Liver (tissue), 9 donors: Measurements from ENCODE around the gene HSH2D. TPM values are rescaled to one million over a fixed set of nuclear protein-coding genes. Genes with fewer than 3 reads are reported as not detected.

Experiments
- DNase-seq: peaks from one replicate; pipeline ENCODE4 v3.0.0-alpha.2; 2017; ENCODE audit warnings: low spot score
- H3K27ac ChIP-seq, 2 donors: one replicate each; pipeline ENCODE4 v1.7.0; 2013; ENCODE audit warnings: inconsistent platforms in 2 of 2, low read length in 2 of 2, control low read depth in 1 of 2, low read depth in 1 of 2, mild to moderate bottlenecking in 1 of 2
- H3K27me3 ChIP-seq, 4 donors: one replicate each; pipeline versions ENCODE4 v1.6.1 to v1.7.0; 2013; ENCODE audit warnings: low read length in 3 of 4, inconsistent platforms in 1 of 4, mild to moderate bottlenecking in 1 of 4, moderate library complexity in 1 of 4; ENCODE audit not compliant: control insufficient read depth in 4 of 4, insufficient read depth in 4 of 4
- H3K36me3 ChIP-seq, 4 donors: one replicate each; pipeline versions ENCODE4 v1.6.1 to v1.7.0; 2013; ENCODE audit warnings: low read length in 3 of 4, mild to moderate bottlenecking in 3 of 4, low read depth in 1 of 4, moderate library complexity in 1 of 4; ENCODE audit not compliant: control insufficient read depth in 4 of 4, insufficient read depth in 3 of 4
- H3K4me1 ChIP-seq, 4 donors: one replicate each; pipeline versions ENCODE4 v1.6.1 to v1.7.0; 2013; ENCODE audit warnings: low read length in 3 of 4, mild to moderate bottlenecking in 3 of 4, moderate library complexity in 1 of 4; ENCODE audit not compliant: control insufficient read depth in 4 of 4, insufficient read depth in 4 of 4
- H3K4me3 ChIP-seq, 3 donors: one replicate each; pipeline versions ENCODE4 v1.6.1 to v1.7.0; 2013; ENCODE audit warnings: low read length in 3 of 3, control low read depth in 1 of 3, low read depth in 1 of 3, mild to moderate bottlenecking in 1 of 3
- H3K9ac ChIP-seq, 2 donors: one replicate each; pipeline ENCODE4 v1.7.0; 2013; ENCODE audit warnings: low read length in 2 of 2, mild to moderate bottlenecking in 2 of 2, moderate library complexity in 2 of 2, control low read depth in 1 of 2, low read depth in 1 of 2
- H3K9me3 ChIP-seq, 4 donors: one replicate each; pipeline versions ENCODE4 v1.6.1 to v1.7.0; 2013; ENCODE audit warnings: low read length in 3 of 4; ENCODE audit not compliant: control insufficient read depth in 4 of 4
- ATF3 ChIP-seq: IDR thresholded peaks from 2 replicates; pipeline ENCODE4 v1.6.1; 2016; ENCODE audit warnings: antibody characterized with exemption
- CTCF ChIP-seq: fragments of 150-350 bp; IDR thresholded peaks from 2 replicates; pipeline ENCODE4 v1.5.1; 2017; ENCODE audit warnings: improper control_type of control experiment, low read depth, low read length; ENCODE audit not compliant: missing input control
- EGR1 ChIP-seq, 2 donors: IDR thresholded peaks; 2 replicates each; pipeline ENCODE4 v1.6.1; 2016 to 2018; ENCODE audit warnings: antibody characterized with exemption in 2 of 2, low read depth in 2 of 2
- FOXA1 ChIP-seq: IDR thresholded peaks from 2 replicates; pipeline ENCODE4 v1.6.1; 2016; ENCODE audit warnings: antibody characterized with exemption
- FOXA2 ChIP-seq: IDR thresholded peaks from 2 replicates; pipeline ENCODE4 v1.6.1; 2016; ENCODE audit warnings: antibody characterized with exemption
- GABPA ChIP-seq, 2 donors: IDR thresholded peaks in 1 of 2; conservative IDR thresholded peaks in 1 of 2; 2 replicates each; pipeline ENCODE4 v1.6.1; 2016; ENCODE audit warnings: antibody characterized with exemption in 2 of 2, mild to moderate bottlenecking in 1 of 2, moderate library complexity in 1 of 2
- HNF4A ChIP-seq, 2 donors: conservative IDR thresholded peaks; 2 replicates each; pipeline ENCODE4 v1.6.1; 2016; ENCODE audit warnings: antibody characterized with exemption in 2 of 2, mild to moderate bottlenecking in 2 of 2
- HNF4G ChIP-seq: IDR thresholded peaks from 2 replicates; pipeline ENCODE4 v1.6.1; 2016; ENCODE audit warnings: antibody characterized with exemption
- JUND ChIP-seq, 2 donors: IDR thresholded peaks; 2 replicates each; pipeline ENCODE4 v1.6.1; 2016; ENCODE audit warnings: antibody characterized with exemption in 2 of 2
- MAX ChIP-seq: IDR thresholded peaks from 2 replicates; pipeline ENCODE4 v1.6.1; 2016; ENCODE audit warnings: antibody characterized with exemption
- NR2F2 ChIP-seq: IDR thresholded peaks from 2 replicates; pipeline ENCODE4 v1.6.1; 2016; ENCODE audit warnings: antibody characterized with exemption
- RAD21 ChIP-seq, 2 donors: IDR thresholded peaks; 2 replicates each; pipeline ENCODE4 v1.6.1; 2016; ENCODE audit warnings: antibody characterized with exemption in 2 of 2, mild to moderate bottlenecking in 2 of 2
- REST ChIP-seq: IDR thresholded peaks from 2 replicates; pipeline ENCODE4 v1.6.1; 2016; ENCODE audit warnings: antibody characterized with exemption, mild to moderate bottlenecking
- RXRA ChIP-seq, 2 donors: IDR thresholded peaks; 2 replicates each; pipeline ENCODE4 v1.6.1; 2017 to 2018; ENCODE audit warnings: antibody characterized with exemption in 2 of 2, mild to moderate bottlenecking in 1 of 2
- SP1 ChIP-seq: IDR thresholded peaks from 2 replicates; pipeline ENCODE4 v1.6.1; 2018; ENCODE audit warnings: antibody characterized with exemption, mild to moderate bottlenecking
- TAF1 ChIP-seq: conservative IDR thresholded peaks from 2 replicates; pipeline ENCODE4 v1.6.1; 2016; ENCODE audit warnings: antibody characterized with exemption, mild to moderate bottlenecking
- YY1 ChIP-seq: IDR thresholded peaks from 2 replicates; pipeline ENCODE4 v1.6.1; 2016; ENCODE audit warnings: antibody characterized with exemption, mild to moderate bottlenecking
- WGBS: extraction: QIAGEN DNeasy Blood & Tissue Kit; methylation state at CpG from one replicate; pipeline ENCODE4 v1.1.7; 2013; 5-methylcytosine and 5-hydroxymethylcytosine counted together
- polyA plus RNA-seq, 2 donors: library from polyadenylated mRNA; stranded (reverse) in 1 of 2; unstranded in 1 of 2; fragments of 200-250 nt in 1 of 2; fragments of >200 nt in 1 of 2; fragmentation: Nextera tagmentation in 1 of 2; extraction: Ambion mirVana in 1 of 2; gene quantifications; one replicate each; pipeline versions ENCODE4 v1.2.1 to v1.2.3, GENCODE V29; 2013 to 2015
- total RNA-seq, 2 donors: library from RNA; depleted of rRNA; stranded (reverse); fragments of >200 nt; gene quantifications; one replicate each; pipeline ENCODE4 v1.2.3, GENCODE V29; 2014
- donor health status: healthy.
- donor health status: healthy.
- donor health status: healthy.
- donor health status: healthy.
- donor health status: healthy.

HSH2D gene
- total and polyA plus RNA-seq, 4 donors: 0.33 to 2.9 (median 1.2) TPM

- DNase-seq: no peak
- TF ChIP-seq SP1 (no peak), FOXA1 (no peak), HNF4A (conservative IDR thresholded peaks at IDR 0.05) (peak; percentile 34 to 45), JUND (IDR thresholded peaks at IDR 0.05) (no peak), NR2F2 (peak; percentile 40), YY1 (no peak), ATF3 (no peak), EGR1 (IDR thresholded peaks at IDR 0.05; ENCODE audit: low read depth in 2 of 2) (no peak), GABPA (IDR thresholded peaks at IDR 0.05 in 1 of 2, conservative IDR thresholded peaks at IDR 0.05 in 1 of 2) (no peak), CTCF (no peak), RXRA (IDR thresholded peaks at IDR 0.05) (peak; percentile 26 to 28)
- Histone ChIP-seq H3K9ac (no peak overlapping the region), H3K9me3 (no peaks in the 10 kb centered on the region), H3K4me3 (no peak overlapping the region), H3K27ac (peak overlapping the region in 1 of 2 donors; percentile 20), H3K4me1 (peaks cover 2 to 58% (median 38%) of the 10 kb centered on the region in 4 donors), H3K36me3 (peaks cover 0 to 6% (median 5%) of the 10 kb centered on the region in 4 donors), H3K27me3 (no peaks in the 10 kb centered on the region)
- 42% methylated on average over 4 of the region's 4 CpGs for WGBS
Observed at GRCh38 chr19:16116067-16116466, 27.4 kb upstream of the HSH2D start.

GRCh38 chr19:16117594-16118033 is 25.9 kb upstream of the HSH2D start:
- peaks cover 2 to 49% (median 32%) of the 10 kb centered on the region in 4 donors for H3K4me1 ChIP-seq
- DNase-seq: no peak
- TF ChIP-seq EGR1 (IDR thresholded peaks at IDR 0.05; ENCODE audit: low read depth in 2 of 2) (no peak), FOXA2 (no peak), YY1 (no peak), JUND (IDR thresholded peaks at IDR 0.05) (no peak), TAF1 (no peak), ATF3 (no peak)
- H3K4me3 ChIP-seq: no peak overlapping the region
- H3K27me3 ChIP-seq: no peaks in the 10 kb centered on the region
- peaks cover 9 to 19% (median 19%) of the 10 kb centered on the region in 4 donors for H3K36me3 ChIP-seq
- WGBS: 89% methylated on average over 11 of the region's 11 CpGs
- H3K9me3 ChIP-seq: no peaks in the 10 kb centered on the region
- peak overlapping the region in 1 of 2 donors; percentile 39 for H3K27ac ChIP-seq
- H3K9ac ChIP-seq: no peak overlapping the region

- peaks cover 12 to 26% (median 25%) of the 10 kb centered on the region in 4 donors for H3K36me3 ChIP-seq
- H3K27me3 ChIP-seq: no peaks in the 10 kb centered on the region
- H3K4me1 ChIP-seq: peaks cover 2 to 41% (median 26%) of the 10 kb centered on the region in 4 donors
- peak overlapping the region; percentile 73 to 85 for H3K27ac ChIP-seq
- no peak overlapping the region for H3K4me3 ChIP-seq
- H3K9ac ChIP-seq: no peak overlapping the region
- no peaks in the 10 kb centered on the region for H3K9me3 ChIP-seq
- DNase-seq: no peak
- TF ChIP-seq FOXA2: no peak
- TF ChIP-seq RAD21 (IDR thresholded peaks at IDR 0.05): no peak
- no peak for TF ChIP-seq HNF4G
- no peak for TF ChIP-seq YY1
- no peak for TF ChIP-seq HNF4A (conservative IDR thresholded peaks at IDR 0.05)
- no peak for TF ChIP-seq REST
- TF ChIP-seq MAX: no peak
- TF ChIP-seq ATF3: no peak
- no peak for TF ChIP-seq CTCF
- TF ChIP-seq JUND (IDR thresholded peaks at IDR 0.05): no peak
- WGBS: 83% methylated on average over 12 of the region's 12 CpGs
Observed at GRCh38 chr19:16118489-16119033, 24.9 kb upstream of the HSH2D start.
